Peyer's patch (tissue), 4 donors: ENCODE results near the gene ANTXRL.

Experiments
- POLR2A ChIP-seq, 2 donors: fragments of 450-650 bp; IDR thresholded peaks; one replicate each; pipeline ENCODE4 v1.5.1; 2017; ENCODE audit warnings: antibody characterized with exemption in 2 of 2, mild to moderate bottlenecking in 2 of 2, moderate library complexity in 2 of 2
- TF ChIP-seq, protein P1 (sequence below), 6 experiments: fragments of 450-650 bp in 4 of 6; fragments of 200-600 bp in 2 of 6; sonication (generic) in 1 of 6; IDR thresholded peaks; one replicate each; pipeline ENCODE4 v1.5.1; 2017 to 2019; ENCODE audit warnings: antibody characterized with exemption in 6 of 6, mild to moderate bottlenecking in 3 of 6, moderate library complexity in 1 of 6

GRCh38 chr10:46317889-46318288 lies 31.1 kb downstream of the ANTXRL start:
- TF ChIP-seq, protein P1, sequence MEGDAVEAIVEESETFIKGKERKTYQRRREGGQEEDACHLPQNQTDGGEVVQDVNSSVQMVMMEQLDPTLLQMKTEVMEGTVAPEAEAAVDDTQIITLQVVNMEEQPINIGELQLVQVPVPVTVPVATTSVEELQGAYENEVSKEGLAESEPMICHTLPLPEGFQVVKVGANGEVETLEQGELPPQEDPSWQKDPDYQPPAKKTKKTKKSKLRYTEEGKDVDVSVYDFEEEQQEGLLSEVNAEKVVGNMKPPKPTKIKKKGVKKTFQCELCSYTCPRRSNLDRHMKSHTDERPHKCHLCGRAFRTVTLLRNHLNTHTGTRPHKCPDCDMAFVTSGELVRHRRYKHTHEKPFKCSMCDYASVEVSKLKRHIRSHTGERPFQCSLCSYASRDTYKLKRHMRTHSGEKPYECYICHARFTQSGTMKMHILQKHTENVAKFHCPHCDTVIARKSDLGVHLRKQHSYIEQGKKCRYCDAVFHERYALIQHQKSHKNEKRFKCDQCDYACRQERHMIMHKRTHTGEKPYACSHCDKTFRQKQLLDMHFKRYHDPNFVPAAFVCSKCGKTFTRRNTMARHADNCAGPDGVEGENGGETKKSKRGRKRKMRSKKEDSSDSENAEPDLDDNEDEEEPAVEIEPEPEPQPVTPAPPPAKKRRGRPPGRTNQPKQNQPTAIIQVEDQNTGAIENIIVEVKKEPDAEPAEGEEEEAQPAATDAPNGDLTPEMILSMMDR (IDR thresholded peaks at IDR 0.05): no peak
- no peak for TF ChIP-seq POLR2A (IDR thresholded peaks at IDR 0.05)
